Sigmoid colon (tissue), 7 donors: ENCODE data around the gene PLIN4. TPM values are rescaled to one million over a fixed set of nuclear protein-coding genes. Genes with fewer than 3 reads are reported as not detected.

Source experiments
- DNase-seq: peaks from one replicate; pipeline ENCODE4 v3.0.0-alpha.2; 2019
- H3K27ac ChIP-seq, 4 donors: fragments of 200-600 bp; sonication (generic); one replicate each; pipeline ENCODE4 v1.5.1; 2016 to 2019; ENCODE audit warnings: mild to moderate bottlenecking in 1 of 4
- H3K27me3 ChIP-seq, 3 donors: fragments of 200-600 bp; sonication (generic); one replicate each; pipeline ENCODE4 v1.5.1; 2019; ENCODE audit warnings: mild to moderate bottlenecking in 1 of 3
- H3K36me3 ChIP-seq, 4 donors: fragments of 200-600 bp; sonication (generic); one replicate each; pipeline ENCODE4 v1.5.1; 2016 to 2019
- H3K4me1 ChIP-seq, 4 donors: fragments of 200-600 bp; sonication (generic); one replicate each; pipeline ENCODE4 v1.5.1; 2017 to 2019
- H3K4me3 ChIP-seq, 4 donors: fragments of 200-600 bp; sonication (generic); one replicate each; pipeline ENCODE4 v1.5.1; 2017 to 2019; ENCODE audit warnings: mild to moderate bottlenecking in 2 of 4, moderate library complexity in 1 of 4
- H3K9me3 ChIP-seq, 4 donors: fragments of 200-600 bp in 3 of 4; sonication (generic) in 3 of 4; one replicate each; pipeline versions ENCODE4 v1.5.1 to v1.6.1; 2013 to 2019
- CTCF ChIP-seq, 4 experiments: fragments of 450-650 bp in 3 of 4; fragments of 200-600 bp in 1 of 4; IDR thresholded peaks; one replicate each; pipeline ENCODE4 v1.5.1; 2016 to 2019; ENCODE audit warnings: antibody characterized with exemption in 4 of 4, mild to moderate bottlenecking in 3 of 4, moderate library complexity in 2 of 4
- EP300 ChIP-seq, 4 donors: sonication (generic); formaldehyde crosslinking; IDR thresholded peaks; one replicate each; pipeline ENCODE4 v1.6.1; 2017; ENCODE audit warnings: antibody characterized with exemption in 4 of 4
- POLR2A ChIP-seq, 2 donors: fragments of 450-650 bp; IDR thresholded peaks; one replicate each; pipeline ENCODE4 v1.6.1; 2016; ENCODE audit warnings: antibody characterized with exemption in 2 of 2, mild to moderate bottlenecking in 2 of 2, moderate library complexity in 2 of 2
- POLR2AphosphoS5 ChIP-seq, 4 donors: sonication (generic); formaldehyde crosslinking; IDR thresholded peaks; one replicate each; pipeline ENCODE4 v1.6.1; 2017; ENCODE audit warnings: antibody characterized with exemption in 4 of 4
- WGBS, 2 donors: extraction: QIAGEN DNeasy Blood & Tissue Kit; methylation state at CpG; one replicate each; pipeline ENCODE4 v1.1.7; 2013; 5-methylcytosine and 5-hydroxymethylcytosine counted together
- intact Hi-C: fragments of 100-400 bp; cut with DNase I; formaldehyde crosslinking; loops from one replicate; pipeline ENCODE4 v1.15.1; 2023
- polyA plus RNA-seq, 3 donors: library from polyadenylated mRNA; stranded (reverse); fragments of 200-250 nt; gene quantifications; one replicate each; pipeline ENCODE4 v1.2.3, GENCODE V29; 2013
- total RNA-seq, 4 donors: library from RNA; depleted of rRNA; stranded (reverse); fragments of >200 nt; gene quantifications; one replicate each; pipeline ENCODE4 v1.1.0, GENCODE V29; 2016
- donor health status: healthy with polysubstance abuse.
- donor health status: Bipolar disorder and iron deficiency.
- donor health status: healthy.

Gene PLIN4
- total and polyA plus RNA-seq, 7 donors, result 0.69 to 71.7 (median 41.3) TPM

GRCh38 chr19:4454747-4455718 is 63.3 kb downstream of the PLIN4 start:
- H3K4me3 ChIP-seq, result peak overlapping the region in 3 of 4 donors; percentile 5 to 71 (median 11)
- intact Hi-C loops, result loop anchor here (5.0 kb wide), 1 partner anchor 62 kb away; the partner anchor contains the start of gene PLIN4
- H3K4me1 ChIP-seq, result peaks cover 0 to 26% (median 25%) of the 10 kb centered on the region in 4 donors
- peak overlapping the region; percentile 88 to 95 (median 94) for H3K27ac ChIP-seq
- DNase-seq, result no peak
- H3K27me3 ChIP-seq, result no peaks in the 10 kb centered on the region
- 77 to 81% methylated on average over 29 of the region's 29 CpGs for WGBS, 2 donors
- H3K36me3 ChIP-seq, result peaks cover 29 to 42% (median 34%) of the 10 kb centered on the region in 4 donors
- TF ChIP-seq POLR2AphosphoS5 (IDR thresholded peaks at IDR 0.05) (no peak), CTCF (IDR thresholded peaks at IDR 0.05) (no peak), EP300 (IDR thresholded peaks at IDR 0.05) (no peak), POLR2A (IDR thresholded peaks at IDR 0.05) (no peak)
- H3K9me3 ChIP-seq, result no peaks in the 10 kb centered on the region

- no peaks in the 10 kb centered on the region for H3K9me3 ChIP-seq
- WGBS, 2 donors, result 78 to 81% methylated on average over 34 of the region's 34 CpGs
- no peak overlapping the region for H3K4me3 ChIP-seq
- H3K36me3 ChIP-seq, result peaks cover 38 to 57% (median 45%) of the 10 kb centered on the region in 4 donors
- TF ChIP-seq POLR2A (IDR thresholded peaks at IDR 0.05), result no peak
- TF ChIP-seq EP300 (IDR thresholded peaks at IDR 0.05), result no peak
- TF ChIP-seq CTCF (IDR thresholded peaks at IDR 0.05), result no peak
- no peak for TF ChIP-seq POLR2AphosphoS5 (IDR thresholded peaks at IDR 0.05)
- peaks cover 0 to 36% (median 35%) of the 10 kb centered on the region in 4 donors for H3K4me1 ChIP-seq
- intact Hi-C loops, result no loop called here
- no peaks in the 10 kb centered on the region for H3K27me3 ChIP-seq
- DNase-seq, result no peak
- H3K27ac ChIP-seq, result no peak overlapping the region
Measured at GRCh38 chr19:4453232-4454179, 64.8 kb downstream of the PLIN4 start.

GRCh38 chr19:4452230-4452990 is 65.9 kb downstream of the PLIN4 start:
- Histone ChIP-seq H3K9me3 (no peaks in the 10 kb centered on the region), H3K27ac (no peak overlapping the region), H3K36me3 (peaks cover 49 to 68% (median 56%) of the 10 kb centered on the region in 4 donors), H3K4me3 (no peak overlapping the region), H3K27me3 (no peaks in the 10 kb centered on the region), H3K4me1 (peaks cover 0 to 38% (median 36%) of the 10 kb centered on the region in 4 donors)
- DNase-seq, result no peak
- intact Hi-C loops, result no loop called here
- WGBS, 2 donors, result 92% methylated on average over 24 of the region's 24 CpGs
- TF ChIP-seq POLR2AphosphoS5 (IDR thresholded peaks at IDR 0.05) (no peak), EP300 (IDR thresholded peaks at IDR 0.05) (no peak), POLR2A (IDR thresholded peaks at IDR 0.05) (no peak), CTCF (IDR thresholded peaks at IDR 0.05) (no peak)

Other genes with a start within 250 kb of the PLIN4 start
- gene SHD, start 239.2 kb downstream of the PLIN4 start, total RNA-seq, result not detected
- gene SHD, start 239.2 kb downstream of the PLIN4 start, polyA plus RNA-seq, result 10 to 100 TPM; 18.8 to 84.7 (median 68.0) TPM
- not detected for gene TMIGD2, start 216.1 kb downstream of the PLIN4 start, total RNA-seq
- 1 to 10 TPM in 1 of 3 donors, under 1 TPM in 1, not detected in 1; 0.60 to 6.3 TPM for gene TMIGD2, start 216.1 kb downstream of the PLIN4 start, polyA plus RNA-seq
- gene FSD1, start 213.9 kb downstream of the PLIN4 start, total RNA-seq, result 1 to 10 TPM in 2 of 4 donors, not detected in 2; 1.1 to 1.5 TPM
- 1 to 10 TPM in 2 of 3 donors, not detected in 1; 1.6 to 2.6 TPM for gene FSD1, start 213.9 kb downstream of the PLIN4 start, polyA plus RNA-seq
- 1 to 10 TPM in 3 of 4 donors, under 1 TPM in 1; 0.99 to 5.5 (median 2.7) TPM for gene STAP2, start 179.7 kb downstream of the PLIN4 start, total RNA-seq
- 100 to 1,000 TPM; 146 to 313 (median 199) TPM for gene STAP2, start 179.7 kb downstream of the PLIN4 start, polyA plus RNA-seq
- gene MPND, start 174.9 kb downstream of the PLIN4 start, total RNA-seq, result 10 to 100 TPM in 1 of 4 donors, 1 to 10 TPM in 3; 8.6 to 13.3 (median 9.3) TPM
- gene MPND, start 174.9 kb downstream of the PLIN4 start, polyA plus RNA-seq, result 10 to 100 TPM; 38.2 to 65.2 (median 60.1) TPM
- 10 to 100 TPM; 28.5 to 33.9 (median 32.2) TPM for gene SH3GL1, start 117.9 kb downstream of the PLIN4 start, total RNA-seq
- gene SH3GL1, start 117.9 kb downstream of the PLIN4 start, polyA plus RNA-seq, result 10 to 100 TPM; 37.9 to 47.4 (median 45.0) TPM
- gene CHAF1A, start 115.8 kb downstream of the PLIN4 start, total RNA-seq, result 1 to 10 TPM; 3.6 to 5.5 (median 4.1) TPM
- gene CHAF1A, start 115.8 kb downstream of the PLIN4 start, polyA plus RNA-seq, result 10 to 100 TPM in 2 of 3 donors, 1 to 10 TPM in 1; 5.4 to 19.1 (median 10.6) TPM
- gene UBXN6, start 60.7 kb downstream of the PLIN4 start, total RNA-seq, result 100 to 1,000 TPM in 1 of 4 donors, 10 to 100 TPM in 3; 47.1 to 103 (median 62.7) TPM
- gene UBXN6, start 60.7 kb downstream of the PLIN4 start, polyA plus RNA-seq, result 100 to 1,000 TPM in 2 of 3 donors, 10 to 100 TPM in 1; 96.3 to 160 (median 114) TPM
- gene HDGFL2, start 46.2 kb downstream of the PLIN4 start, total RNA-seq, result 10 to 100 TPM; 31.0 to 45.5 (median 40.4) TPM
- gene HDGFL2, start 46.2 kb downstream of the PLIN4 start, polyA plus RNA-seq, result 10 to 100 TPM; 19.8 to 78.2 (median 22.2) TPM
- 10 to 100 TPM in 1 of 4 donors, 1 to 10 TPM in 3; 2.5 to 10.0 (median 4.2) TPM for gene PLIN5, start 16.7 kb upstream of the PLIN4 start, total RNA-seq
- gene PLIN5, start 16.7 kb upstream of the PLIN4 start, polyA plus RNA-seq, result 1 to 10 TPM in 2 of 3 donors, under 1 TPM in 1; 0.69 to 3.1 (median 2.4) TPM
- gene LRG1, start 21.6 kb upstream of the PLIN4 start, total RNA-seq, result 1 to 10 TPM in 1 of 4 donors, under 1 TPM in 2, not detected in 1; 0.36 to 2.3 (median 0.49) TPM
- 10 to 100 TPM in 1 of 3 donors, 1 to 10 TPM in 2; 2.4 to 21.0 (median 3.7) TPM for gene LRG1, start 21.6 kb upstream of the PLIN4 start, polyA plus RNA-seq
- gene SEMA6B, start 41.2 kb upstream of the PLIN4 start, total RNA-seq, result 1 to 10 TPM; 1.1 to 5.7 (median 1.6) TPM
- 10 to 100 TPM in 1 of 3 donors, 1 to 10 TPM in 1, under 1 TPM in 1; 0.60 to 16.9 (median 4.7) TPM for gene SEMA6B, start 41.2 kb upstream of the PLIN4 start, polyA plus RNA-seq
- gene TNFAIP8L1, start 121.0 kb upstream of the PLIN4 start, total RNA-seq, result 10 to 100 TPM; 18.9 to 25.2 (median 20.0) TPM
- gene TNFAIP8L1, start 121.0 kb upstream of the PLIN4 start, polyA plus RNA-seq, result 10 to 100 TPM in 1 of 3 donors, 1 to 10 TPM in 2; 3.7 to 17.1 (median 4.8) TPM
- 10 to 100 TPM; 25.7 to 37.4 (median 34.0) TPM for gene MYDGF, start 151.9 kb upstream of the PLIN4 start, total RNA-seq
- 100 to 1,000 TPM in 1 of 3 donors, 10 to 100 TPM in 2; 34.2 to 200 (median 55.3) TPM for gene MYDGF, start 151.9 kb upstream of the PLIN4 start, polyA plus RNA-seq
- gene DPP9, start 205.4 kb upstream of the PLIN4 start, total RNA-seq, result 10 to 100 TPM; 29.6 to 90.6 (median 40.5) TPM
- 10 to 100 TPM; 27.6 to 62.6 (median 31.7) TPM for gene DPP9, start 205.4 kb upstream of the PLIN4 start, polyA plus RNA-seq